H9 (cell line): ENCODE measurements around the gene SCN8A. TPM values are rescaled to one million over a fixed set of nuclear protein-coding genes. Genes with fewer than 3 reads are reported as not detected.

Experiments used
- DNase-seq: peaks from one replicate; pipeline ENCODE4 v3.0.0-alpha.2; 2017
- H2AFZ ChIP-seq: one replicate; pipeline ENCODE4 v1.6.1; 2013; ENCODE audit warnings: mild to moderate bottlenecking, low read length, control low read depth, moderate library complexity
- H2AK5ac ChIP-seq: 2 replicates; pipeline ENCODE4 v1.6.1; 2013; ENCODE audit warnings: low read length, control low read depth, mixed read lengths; ENCODE audit not compliant: insufficient read length
- H2BK120ac ChIP-seq: one replicate; pipeline ENCODE4 v1.6.1; 2013; ENCODE audit warnings: low read depth, mild to moderate bottlenecking, low read length, control low read depth, inconsistent platforms; ENCODE audit not compliant: poor library complexity, severe bottlenecking
- H2BK12ac ChIP-seq: 2 replicates; pipeline ENCODE4 v1.6.1; 2013; ENCODE audit warnings: low read length, control low read depth, mixed read lengths, low read depth; ENCODE audit not compliant: insufficient read length
- H2BK15ac ChIP-seq: 2 replicates; pipeline ENCODE4 v1.6.1; 2013; ENCODE audit warnings: low read depth, low read length, control low read depth
- H2BK20ac ChIP-seq: one replicate; pipeline ENCODE4 v1.6.1; 2013; ENCODE audit warnings: low read depth, mild to moderate bottlenecking, low read length, control low read depth, inconsistent platforms; ENCODE audit not compliant: poor library complexity, severe bottlenecking
- H2BK5ac ChIP-seq: 2 replicates; pipeline ENCODE4 v1.6.1; 2013; ENCODE audit warnings: low read length, control low read depth, mixed read lengths; ENCODE audit not compliant: insufficient read length
- H3K14ac ChIP-seq: 2 replicates; pipeline ENCODE4 v1.6.1; 2013; ENCODE audit warnings: low read length, control low read depth; ENCODE audit not compliant: insufficient read depth
- H3K18ac ChIP-seq: 2 replicates; pipeline ENCODE4 v1.6.1; 2013; ENCODE audit warnings: low read depth, mild to moderate bottlenecking, mixed read lengths, low read length, control low read depth; ENCODE audit not compliant: insufficient read length
- H3K23ac ChIP-seq: 2 replicates; pipeline ENCODE4 v1.6.1; 2013; ENCODE audit warnings: low read length, control low read depth, mixed read lengths, low read depth; ENCODE audit not compliant: insufficient read length
- H3K23me2 ChIP-seq: 2 replicates; pipeline ENCODE4 v1.6.1; 2013; ENCODE audit warnings: low read depth, mild to moderate bottlenecking, mixed read lengths, low read length, control low read depth; ENCODE audit not compliant: insufficient read length, poor library complexity, severe bottlenecking
- H3K27ac ChIP-seq: 2 replicates; pipeline ENCODE4 v1.5.1; 2013; ENCODE audit warnings: low read length, control low read depth, mixed read lengths, low read depth; ENCODE audit not compliant: insufficient read length
- H3K27me3 ChIP-seq: 2 replicates; pipeline ENCODE4 v1.6.1; 2013; ENCODE audit warnings: low read length, control low read depth, inconsistent platforms; ENCODE audit not compliant: insufficient read depth
- H3K4ac ChIP-seq: 2 replicates; pipeline ENCODE4 v1.6.1; 2013; ENCODE audit warnings: low read depth, mild to moderate bottlenecking, control low read depth, inconsistent platforms, low read length, moderate library complexity
- H3K4me1 ChIP-seq: 2 replicates; pipeline ENCODE4 v1.6.1; 2013; ENCODE audit warnings: low read length, control low read depth, inconsistent platforms; ENCODE audit not compliant: insufficient read depth
- H3K4me2 ChIP-seq: 2 replicates; pipeline ENCODE4 v1.6.1; 2013; ENCODE audit warnings: low read length, control low read depth, mixed read lengths; ENCODE audit not compliant: insufficient read length, insufficient read depth
- H3K56ac ChIP-seq: 2 replicates; pipeline ENCODE4 v1.6.1; 2013; ENCODE audit warnings: low read depth, mild to moderate bottlenecking, mixed read lengths, low read length, control low read depth; ENCODE audit not compliant: insufficient read length
- H3K79me1 ChIP-seq: 2 replicates; pipeline ENCODE4 v1.6.1; 2013; ENCODE audit warnings: low read depth, mild to moderate bottlenecking, moderate library complexity, low read length, control low read depth, inconsistent platforms; ENCODE audit not compliant: insufficient read depth, poor library complexity, severe bottlenecking
- H3K79me2 ChIP-seq: 2 replicates; pipeline ENCODE4 v1.6.1; 2013; ENCODE audit warnings: low read length, control low read depth, inconsistent platforms; ENCODE audit not compliant: insufficient read depth
- H3K9ac ChIP-seq: 2 replicates; pipeline ENCODE4 v1.6.1; 2013; ENCODE audit warnings: low read length, control low read depth, mixed read lengths; ENCODE audit not compliant: insufficient read length; ENCODE audit errors: extremely low read depth
- H3K9me3 ChIP-seq: one replicate; pipeline ENCODE4 v1.6.1; 2013; ENCODE audit warnings: low read depth, low read length, inconsistent platforms; ENCODE audit not compliant: control insufficient read depth
- H3T11ph ChIP-seq: one replicate; pipeline ENCODE4 v1.6.1; 2013; ENCODE audit warnings: mild to moderate bottlenecking, low read length, control low read depth, inconsistent platforms
- H4K20me1 ChIP-seq: one replicate; pipeline ENCODE4 v1.6.1; 2013; ENCODE audit not compliant: control insufficient read depth, insufficient read length, insufficient read depth
- H4K5ac ChIP-seq: 2 replicates; pipeline ENCODE4 v1.6.1; 2013; ENCODE audit warnings: low read depth, mild to moderate bottlenecking, mixed read lengths, low read length, control low read depth; ENCODE audit not compliant: insufficient read length
- H4K8ac ChIP-seq: replicated peaks from 2 replicates; pipeline ENCODE4 v1.6.1; 2013; ENCODE audit warnings: low read length, control low read depth, mixed read lengths, low read depth; ENCODE audit not compliant: insufficient read length
- H4K91ac ChIP-seq: 2 replicates; pipeline ENCODE4 v1.6.1; 2013; ENCODE audit warnings: low read depth, mild to moderate bottlenecking, moderate library complexity, mixed read lengths, low read length, control low read depth; ENCODE audit not compliant: insufficient read length
- H3K27ac Mint-ChIP-seq, 3 experiments: 2 replicates in 2 of 3; 3 replicates in 1 of 3; pipeline ENCODE4 v1.8.0; 2020 to 2021; ENCODE audit warnings: mixed read lengths in 3 of 3, mild to moderate bottlenecking in 1 of 3, moderate library complexity in 1 of 3
- H3K27me3 Mint-ChIP-seq: 2 replicates; pipeline ENCODE4 v1.8.0; 2021; ENCODE audit warnings: low read depth, mild to moderate bottlenecking, moderate library complexity, mixed read lengths
- H3K36me3 Mint-ChIP-seq, 3 experiments: 2 replicates in 2 of 3; 3 replicates in 1 of 3; pipeline ENCODE4 v1.8.0; 2020 to 2021; ENCODE audit warnings: low read depth in 3 of 3, mixed read lengths in 3 of 3; ENCODE audit not compliant: insufficient read depth in 1 of 3
- H3K4me1 Mint-ChIP-seq, 2 experiments: 2 replicates each; pipeline ENCODE4 v1.8.0; 2020; ENCODE audit warnings: mixed read lengths in 2 of 2
- H3K4me3 Mint-ChIP-seq, 2 experiments: 2 replicates in 1 of 2; 3 replicates in 1 of 2; pipeline ENCODE4 v1.8.0; 2020 to 2021; ENCODE audit warnings: mild to moderate bottlenecking in 2 of 2, mixed read lengths in 2 of 2, moderate library complexity in 1 of 2
- H3K9me3 Mint-ChIP-seq, 2 experiments: 2 replicates in 1 of 2; 3 replicates in 1 of 2; pipeline ENCODE4 v1.8.0; 2020; ENCODE audit warnings: mild to moderate bottlenecking in 2 of 2, mixed read lengths in 2 of 2, moderate library complexity in 1 of 2
- CTCF ChIP-seq: fragments of 200-600 bp; sonication (generic); conservative IDR thresholded peaks from 3 replicates; pipeline ENCODE4 v1.8.0; 2021; ENCODE audit warnings: antibody characterized with exemption, mild to moderate bottlenecking
- total RNA-seq: library from RNA; stranded (reverse); gene quantifications from 2 replicates; pipeline ENCODE4 v1.2.1, GENCODE V29; 2021

Gene SCN8A
- total RNA-seq, 1 experiment from 2014 or later = 15.2 TPM

- Histone ChIP-seq H3K14ac (no peak overlapping the region), H4K91ac (no peak overlapping the region), H2AK5ac (no peak overlapping the region), H2BK12ac (no peak overlapping the region), H3K79me2 (no peaks in the 10 kb centered on the region), H2BK120ac (no peak overlapping the region), H3K56ac (no peak overlapping the region), H3T11ph (no peak overlapping the region), H3K79me1 (no peaks in the 10 kb centered on the region), H3K4me2 (no peak overlapping the region), H3K18ac (no peak overlapping the region), H2BK20ac (no peak overlapping the region), H3K27me3 (no peaks in the 10 kb centered on the region), H4K8ac (no peak overlapping the region), H3K4me1 (no peaks in the 10 kb centered on the region), H3K9me3 (peaks cover 4% of the 10 kb centered on the region), H2AFZ (no peak overlapping the region), H3K27ac (no peak overlapping the region), H3K4ac (no peak overlapping the region), H3K23me2 (no peaks in the 10 kb centered on the region), H2BK15ac (no peak overlapping the region), H4K20me1 (no peaks in the 10 kb centered on the region), H3K23ac (no peak overlapping the region), H2BK5ac (no peak overlapping the region), H3K9ac (no peak overlapping the region), H4K5ac (no peak overlapping the region)
- H3K9me3 Mint-ChIP-seq = peaks cover 20 to 22% of the 10 kb centered on the region in 2 experiments
- peaks cover 0 to 10% of the 10 kb centered on the region in 2 experiments; a peak in 2 of 4 replicates for H3K4me1 Mint-ChIP-seq
- peaks cover 20 to 23% (median 21%) of the 10 kb centered on the region in 3 experiments for H3K36me3 Mint-ChIP-seq
- H3K27ac Mint-ChIP-seq = no peak overlapping the region
- TF ChIP-seq CTCF = no peak
- DNase-seq = no peak
- H3K4me3 Mint-ChIP-seq = no peak overlapping the region
- H3K27me3 Mint-ChIP-seq = peaks cover 3% of the 10 kb centered on the region; the same call in 1 of the 2 replicates
Observed at GRCh38 chr12:51653431-51653830, 62.4 kb downstream of the SCN8A start.
